IMR-90 (cell line): ENCODE data around the gene EXTL2. TPM values are rescaled to one million over a fixed set of nuclear protein-coding genes. Genes with fewer than 3 reads are reported as not detected.

Source experiments
- ATAC-seq: fragments of 200-7000 bp; cut with Tn5 transposase; 2 replicates; pipeline ENCODE4 v1.9.1; 2020; ENCODE audit warnings: low read depth, mild to moderate bottlenecking, moderate library complexity
- BruUV-seq: library from RNA; stranded (reverse); fragments of 400-500 nt; replicated peaks from 2 replicates; lab custom pipeline; 2021; lab: Mats Ljungman, UMichigan
- CTCF ChIA-PET: fragments of 300-600 bp; formaldehyde crosslinking; extraction: SDS; loops from one replicate; lab custom pipeline; 2021; ENCODE audit warnings: antibody characterized with exemption; lab: Yijun Ruan, JAX
- POLR2A ChIA-PET: fragments of 300-600 bp; sonication (Branson Sonifier 250); formaldehyde crosslinking; loops from one replicate; lab custom pipeline; 2022; ENCODE audit warnings: antibody characterized with exemption; ENCODE audit not compliant: unreplicated experiment; lab: Charles Lee
- DNase-seq: peaks from one replicate; pipeline ENCODE4 v3.0.0; 2013
- H2AFZ ChIP-seq: replicated peaks from 2 replicates; pipeline ENCODE3; 2013; ENCODE audit warnings: low read length, mild to moderate bottlenecking; ENCODE audit not compliant: poor library complexity
- H2AK5ac ChIP-seq: 2 replicates; pipeline ENCODE4 v1.6.1; 2013; ENCODE audit warnings: low read depth, low read length, inconsistent platforms
- H2AK9ac ChIP-seq: replicated peaks from 2 replicates; pipeline ENCODE3; 2013; ENCODE audit warnings: mild to moderate bottlenecking, low read depth, low read length, moderate library complexity; ENCODE audit not compliant: poor library complexity
- H2BK120ac ChIP-seq: 2 replicates; pipeline ENCODE4 v1.6.1; 2013; ENCODE audit warnings: low read depth, low read length, inconsistent platforms
- H2BK15ac ChIP-seq: 3 replicates; pipeline ENCODE4 v1.6.1; 2013; ENCODE audit warnings: low read depth, low read length, inconsistent platforms
- H2BK20ac ChIP-seq: 2 replicates; pipeline ENCODE4 v1.6.1; 2013; ENCODE audit warnings: low read depth, mild to moderate bottlenecking, inconsistent platforms, low read length, moderate library complexity
- H2BK5ac ChIP-seq: 2 replicates; pipeline ENCODE4 v1.6.1; 2013; ENCODE audit warnings: mild to moderate bottlenecking, low read depth, low read length, inconsistent platforms; ENCODE audit not compliant: poor library complexity, severe bottlenecking
- H3K14ac ChIP-seq: replicated peaks from 2 replicates; pipeline ENCODE4 v1.6.1; 2013; ENCODE audit warnings: low read depth, low read length, inconsistent platforms
- H3K18ac ChIP-seq: 2 replicates; pipeline ENCODE4 v1.6.1; 2013; ENCODE audit warnings: low read depth, low read length, control low read depth
- H3K23ac ChIP-seq: 2 replicates; pipeline ENCODE4 v1.6.1; 2013; ENCODE audit warnings: low read depth, low read length, inconsistent platforms
- H3K27ac ChIP-seq: 2 replicates; pipeline ENCODE4 v1.5.1; 2013; ENCODE audit warnings: mild to moderate bottlenecking, control low read depth, low read length; ENCODE audit not compliant: insufficient read depth
- H3K27me3 ChIP-seq: 2 replicates; pipeline ENCODE4 v1.6.1; 2013; ENCODE audit warnings: low read length; ENCODE audit not compliant: control insufficient read depth, insufficient read depth
- H3K36me3 ChIP-seq: 2 replicates; pipeline ENCODE4 v1.6.1; 2013; ENCODE audit warnings: low read length, mixed read lengths; ENCODE audit not compliant: control insufficient read depth, insufficient read depth
- H3K4ac ChIP-seq: 2 replicates; pipeline ENCODE4 v1.6.1; 2013; ENCODE audit warnings: low read depth, low read length, inconsistent platforms
- H3K4me1 ChIP-seq: 2 replicates; pipeline ENCODE4 v1.6.1; 2013; ENCODE audit warnings: low read length, mixed read lengths; ENCODE audit not compliant: control insufficient read depth, insufficient read depth
- H3K4me2 ChIP-seq: 2 replicates; pipeline ENCODE4 v1.6.1; 2013; ENCODE audit warnings: low read depth, mild to moderate bottlenecking, control low read depth, low read length, moderate library complexity
- H3K4me3 ChIP-seq: 2 replicates; pipeline ENCODE4 v1.5.1; 2013; ENCODE audit warnings: low read depth, mild to moderate bottlenecking, control low read depth, low read length, moderate library complexity; ENCODE audit not compliant: insufficient read depth
- H3K56ac ChIP-seq: 2 replicates; pipeline ENCODE4 v1.6.1; 2013; ENCODE audit warnings: low read length, inconsistent platforms; ENCODE audit not compliant: insufficient read depth; ENCODE audit errors: extremely low read depth
- H3K79me1 ChIP-seq, 2 experiments: 2 replicates each; pipeline ENCODE4 v1.6.1; 2013; ENCODE audit warnings: low read length in 2 of 2, inconsistent platforms in 1 of 2, low read depth in 1 of 2
- H3K9ac ChIP-seq: 2 replicates; pipeline ENCODE4 v1.6.1; 2013; ENCODE audit warnings: low read depth, low read length, control low read depth
- H3K9me1 ChIP-seq: 2 replicates; pipeline ENCODE4 v1.6.1; 2013; ENCODE audit warnings: low read length, inconsistent platforms; ENCODE audit not compliant: insufficient read depth
- H3K9me3 ChIP-seq: 2 replicates; pipeline ENCODE4 v1.6.1; 2013; ENCODE audit warnings: low read length; ENCODE audit not compliant: control insufficient read depth, insufficient read depth
- H4K20me1 ChIP-seq: 2 replicates; pipeline ENCODE4 v1.6.1; 2013; ENCODE audit warnings: low read length, inconsistent platforms; ENCODE audit not compliant: insufficient read depth
- H4K5ac ChIP-seq: 2 replicates; pipeline ENCODE4 v1.6.1; 2013; ENCODE audit warnings: mild to moderate bottlenecking, low read depth, low read length, control low read depth
- H4K8ac ChIP-seq, 2 experiments: 2 replicates each; pipeline ENCODE4 v1.6.1; 2013; ENCODE audit warnings: low read depth in 2 of 2, low read length in 2 of 2, control low read depth in 1 of 2, inconsistent platforms in 1 of 2
- H4K91ac ChIP-seq: 2 replicates; pipeline ENCODE4 v1.6.1; 2013; ENCODE audit warnings: low read depth, low read length, inconsistent platforms; ENCODE audit not compliant: insufficient read depth
- BHLHE40 ChIP-seq: fragments of 150-350 bp; IDR thresholded peaks from 2 replicates; pipeline ENCODE4 v1.6.1; 2016; ENCODE audit warnings: mild to moderate bottlenecking, low read depth, low read length
- CHD1 ChIP-seq: IDR thresholded peaks from 2 replicates; pipeline ENCODE4 v1.6.1; 2012; ENCODE audit warnings: low read depth, low read length, improper control_type of control experiment
- CTCF ChIP-seq: conservative IDR thresholded peaks from 2 replicates; pipeline ENCODE4 v1.5.1; 2012; ENCODE audit warnings: mild to moderate bottlenecking, low read depth, low read length, improper control_type of control experiment
- FOS ChIP-seq: fragments of 150-350 bp; IDR thresholded peaks from 2 replicates; pipeline ENCODE4 v1.6.1; 2016; ENCODE audit warnings: low read depth, low read length
- MAFK ChIP-seq: IDR thresholded peaks from 2 replicates; pipeline ENCODE4 v1.6.1; 2012; ENCODE audit warnings: low read depth, low read length, improper control_type of control experiment
- MAZ ChIP-seq: IDR thresholded peaks from 2 replicates; pipeline ENCODE4 v1.6.1; 2012; ENCODE audit warnings: low read depth, mild to moderate bottlenecking, low read length, improper control_type of control experiment, moderate library complexity, borderline replicate concordance
- MXI1 ChIP-seq: IDR thresholded peaks from 2 replicates; pipeline ENCODE4 v1.6.1; 2012; ENCODE audit warnings: low read depth, mild to moderate bottlenecking, low read length, moderate library complexity, borderline replicate concordance
- NFE2L2 ChIP-seq: fragments of 150-350 bp; IDR thresholded peaks from 2 replicates; pipeline ENCODE4 v1.6.1; 2016; ENCODE audit warnings: low read depth, mild to moderate bottlenecking, low read length
- POLR2A ChIP-seq: IDR thresholded peaks from 2 replicates; pipeline ENCODE4 v1.6.1; 2012; ENCODE audit warnings: mild to moderate bottlenecking, low read depth, low read length
- RFX5 ChIP-seq: IDR thresholded peaks from 2 replicates; pipeline ENCODE4 v1.8.0; 2012; ENCODE audit warnings: low read depth, mild to moderate bottlenecking, low read length, moderate library complexity
- SMC3 ChIP-seq: fragments of 150-350 bp; IDR thresholded peaks from 2 replicates; pipeline ENCODE4 v1.6.1; 2016; ENCODE audit warnings: low read depth, mild to moderate bottlenecking, antibody characterized with exemption, low read length, moderate library complexity
- USF2 ChIP-seq: fragments of 150-350 bp; IDR thresholded peaks from 2 replicates; pipeline ENCODE4 v1.6.1; 2017; ENCODE audit warnings: mild to moderate bottlenecking, antibody characterized with exemption, low read length, low read depth
- WGBS, 2 experiments: methylation state at CpG; one replicate each; pipeline versions ENCODE4 v1.1.5 to v1.1.7; 2013; ENCODE audit warnings: missing lambda C conversion rate in 2 of 2; ENCODE audit not compliant: insufficient read length in 1 of 2; ENCODE audit errors: extremely low coverage in 2 of 2; 5-methylcytosine and 5-hydroxymethylcytosine counted together
- dilution Hi-C: fragments of 300-500 bp; cut with HindIII; formaldehyde crosslinking; loops from one replicate; pipeline ENCODE4 v1.14.3; 2018; ENCODE audit warnings: low sequenced_read_pairs; ENCODE audit not compliant: unreplicated experiment
- in situ Hi-C: fragments of 300-500 bp; cut with MboI; formaldehyde crosslinking; loops from 3 replicates; pipeline ENCODE4 v1.14.3; 2019; ENCODE audit warnings: low sequenced_read_pairs, inconsistent platforms, mixed read lengths
- intact Hi-C: fragments of 100-400 bp; cut with micrococcal nuclease; formaldehyde crosslinking; loops from 2 replicates; pipeline ENCODE4 v1.10.0; 2022
- polyA plus RNA-seq, 3 experiments: library from polyadenylated mRNA; depleted of rRNA; stranded (reverse); fragments of >200 nt; gene quantifications; 2 replicates each; pipeline ENCODE4 v1.2.3, GENCODE V29; 2012; ENCODE audit warnings: low replicate concordance in 1 of 3
- total RNA-seq: library from RNA; depleted of rRNA; stranded (reverse); fragments of >200 nt; gene quantifications from 2 replicates; pipeline ENCODE4 v1.2.3, GENCODE V29; 2012

The EXTL2 gene
- total and polyA plus RNA-seq, 2 of the 4 experiments (the other 2 are of a cell fraction): 24.9 to 27.6 TPM

- no peak for TF ChIP-seq MAFK
Observed at GRCh38 chr1:100896481-100896982, 1.9 kb upstream of the EXTL2 start (continued).

- H3K4ac ChIP-seq: peak within 1 kb of the TSS; percentile 91
- H2AK5ac ChIP-seq: peak within 1 kb of the TSS; percentile 74
- ChIA-PET CTCF (no interaction called here), POLR2A (no interaction called here)
- peak within 1 kb of the TSS; percentile 88 for H4K91ac ChIP-seq
- ATAC-seq: peak; percentile 92
- H4K8ac ChIP-seq: peak within 1 kb of the TSS; percentile 93 to 95
- H3K27me3 ChIP-seq: no peaks in the 10 kb centered on the region
- H2AFZ ChIP-seq: peak within 1 kb of the TSS; percentile 96
- 1% methylated on average over 13 of the region's 62 CpGs; no CpG with 5 or more reads in 1 of the 2 experiments for WGBS, 2 experiments
- peak; percentile 86 for DNase-seq
- H3K4me3 ChIP-seq: peak within 1 kb of the TSS; percentile 69
- peak within 1 kb of the TSS; percentile 92 for H3K56ac ChIP-seq
- peak within 1 kb of the TSS; percentile 94 for H2AK9ac ChIP-seq
- peak within 1 kb of the TSS; percentile 91 for H2BK5ac ChIP-seq
- H3K4me2 ChIP-seq: peak within 1 kb of the TSS; percentile 93
- H3K9ac ChIP-seq: peak within 1 kb of the TSS; percentile 76
- H3K4me1 ChIP-seq: no peaks in the 10 kb centered on the region; the same call in 1 of the 2 replicates
- H3K9me3 ChIP-seq: no peaks in the 10 kb centered on the region
- H3K14ac ChIP-seq: peak within 1 kb of the TSS; percentile 94
- intact Hi-C loops: no loop called here
- H2BK120ac ChIP-seq: peak within 1 kb of the TSS; percentile 51
- H4K20me1 ChIP-seq: no peaks in the 10 kb centered on the region
- 0 out of 2 replicates have a peak within 1 kb of the TSS, but pooled peaks have one; percentile 15 for H2BK20ac ChIP-seq
- H4K5ac ChIP-seq: peak within 1 kb of the TSS; percentile 89
- peak within 1 kb of the TSS; percentile 86 for H3K27ac ChIP-seq
- dilution Hi-C loops: loop anchor here (25.0 kb wide), 1 partner anchor 434 kb away; no protein-coding TSS in a partner anchor
- in situ Hi-C loops: loop anchor here (25.0 kb wide), 1 partner anchor 634 kb away; the partner anchor contains the start of gene RTCA
- H3K36me3 ChIP-seq: peaks cover 3% of the 10 kb centered on the region; the same call in 1 of the 2 replicates
- peak within 1 kb of the TSS; percentile 66; the same call in 2 of the 3 replicates for H2BK15ac ChIP-seq
- TSS peak; percentile 57 for BruUV-seq
- peaks cover 0 to 44% of the 10 kb centered on the region in 2 experiments for H3K79me1 ChIP-seq
- peaks cover 3% of the 10 kb centered on the region; the same call in 1 of the 2 replicates for H3K9me1 ChIP-seq
- peak within 1 kb of the TSS; percentile 62 for H3K18ac ChIP-seq
- peak within 1 kb of the TSS; percentile 96 for H3K23ac ChIP-seq
- TF ChIP-seq USF2: peak; percentile 58; the same call in 1 of the 2 replicates
- peak; percentile 59 for TF ChIP-seq MXI1
- TF ChIP-seq SMC3: no peak
- no peak for TF ChIP-seq MAFK
- no peak for TF ChIP-seq CTCF
- TF ChIP-seq FOS: no peak
- TF ChIP-seq POLR2A: peak; percentile 88
- TF ChIP-seq BHLHE40: no peak
- TF ChIP-seq NFE2L2: no peak
- TF ChIP-seq MAZ: peak; percentile 75; the same call in 1 of the 2 replicates
- no peak for TF ChIP-seq CHD1
- TF ChIP-seq RFX5: no peak
Observed at GRCh38 chr1:100895540-100896480, 1.2 kb upstream of the EXTL2 start, which contains the start of gene SLC30A7. Gene SLC30A7, plus strand, starts transcription at chr1:100896090. Its CDS starts 173 bp downstream, at chr1:100896263.
